Measurements from ENCODE around the gene TSPAN14. TPM values are rescaled to one million over a fixed set of nuclear protein-coding genes. Genes with fewer than 3 reads are reported as not detected.

TSPAN14 gene
- total RNA-seq, 4 donors from 2014 or later, result 56.1 to 105 (median 83.1) TPM

- no peak for TF ChIP-seq CTCF (IDR thresholded peaks at IDR 0.05; ENCODE audit: low read depth)
These were observed 43.3 kb downstream of the TSPAN14 start for GRCh38 chr10:80497187-80498077.

GRCh38 chr10:80498078-80498832, 44.1 kb downstream of the TSPAN14 start:
- TF ChIP-seq CTCF (IDR thresholded peaks at IDR 0.05; ENCODE audit: low read depth), result no peak

GRCh38 chr10:80498833-80499741, 45.0 kb downstream of the TSPAN14 start:
- no peak for TF ChIP-seq CTCF (IDR thresholded peaks at IDR 0.05; ENCODE audit: low read depth)

- no peak for TF ChIP-seq CTCF (IDR thresholded peaks at IDR 0.05; ENCODE audit: low read depth)
These were observed 46.7 kb downstream of the TSPAN14 start for GRCh38 chr10:80500572-80501380.

GRCh38 chr10:80501381-80501912, 47.3 kb downstream of the TSPAN14 start:
- no peak for TF ChIP-seq CTCF (IDR thresholded peaks at IDR 0.05; ENCODE audit: low read depth)

GRCh38 chr10:80501913-80502521, 47.9 kb downstream of the TSPAN14 start:
- no peak for TF ChIP-seq CTCF (IDR thresholded peaks at IDR 0.05; ENCODE audit: low read depth)

All from subcutaneous adipose tissue (tissue), 4 donors.